ENCODE measurements around the gene NBEA.
"Not testable (repeated sequence)": the region's sequence is repeated elsewhere in the genome, so short reads cannot be mapped to it uniquely, and the experiment has no call there.

The NBEA gene

DNA sequence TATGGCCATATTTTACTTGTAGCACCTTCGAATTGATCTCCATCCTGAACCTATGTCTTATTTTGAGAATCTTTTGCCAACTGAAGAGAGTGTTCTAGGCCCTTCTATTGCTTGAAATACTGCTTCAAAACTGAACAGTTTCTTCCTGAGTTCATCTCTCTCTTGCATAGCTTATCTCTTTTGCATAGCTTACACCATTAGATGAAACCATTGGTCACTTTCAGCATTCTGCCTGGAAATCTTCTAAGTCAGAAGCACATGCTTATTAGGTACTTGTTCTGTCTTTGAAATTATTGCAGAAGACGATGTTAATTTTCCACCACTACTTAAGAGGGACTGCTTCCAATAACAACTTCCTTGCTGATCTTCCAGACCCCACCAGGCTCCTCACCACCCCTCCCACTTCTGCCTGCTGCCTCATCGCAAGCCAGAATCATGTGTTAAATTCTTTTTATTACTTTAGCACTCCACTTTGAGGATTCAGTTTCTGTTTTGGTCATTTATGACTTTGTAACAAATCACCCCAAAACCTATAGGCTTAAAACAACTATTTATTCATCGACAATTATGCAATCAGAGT, 656.8 kb downstream of the NBEA start:
- DNase-seq: no peak

DNA sequence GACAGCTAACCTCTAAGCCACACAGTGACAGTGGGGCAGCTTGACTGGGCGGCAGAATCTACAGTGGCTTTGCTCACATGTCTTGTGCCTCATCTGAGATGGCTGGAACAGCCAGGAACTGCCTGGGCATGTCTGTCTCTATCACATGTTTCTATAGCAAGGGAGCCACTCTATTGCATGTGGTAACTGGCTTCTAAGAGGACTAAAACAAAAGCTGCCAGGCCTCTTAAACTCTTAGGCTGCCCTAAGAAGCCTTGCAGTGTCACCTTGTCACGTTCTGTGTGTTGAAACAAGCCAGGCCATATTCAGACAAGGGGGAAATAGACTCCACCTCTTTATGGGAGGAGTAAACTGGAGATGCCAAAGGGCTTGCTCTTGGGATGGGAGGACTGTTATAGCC, 657.3 kb downstream of the NBEA start:
- DNase-seq: no peak

DNA sequence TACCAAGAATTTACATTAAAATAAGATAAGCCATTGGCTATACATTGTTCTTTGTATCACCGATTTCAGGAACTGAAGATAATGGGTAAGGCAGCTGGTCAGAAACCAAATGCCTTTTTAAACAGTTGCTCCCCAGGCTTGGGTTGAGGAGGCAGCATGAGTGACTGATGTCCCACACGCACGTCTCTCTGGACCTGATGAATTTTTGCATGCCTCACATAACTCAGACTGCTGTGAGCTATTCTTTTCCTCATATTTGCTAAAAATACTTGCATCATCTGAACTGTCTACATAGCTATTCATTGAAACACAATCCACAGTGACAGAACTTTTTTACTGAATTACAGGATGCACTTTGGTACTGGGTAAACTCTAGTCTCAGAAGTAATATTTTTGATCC, 658.1 kb downstream of the NBEA start:
- no peak for DNase-seq

DNA sequence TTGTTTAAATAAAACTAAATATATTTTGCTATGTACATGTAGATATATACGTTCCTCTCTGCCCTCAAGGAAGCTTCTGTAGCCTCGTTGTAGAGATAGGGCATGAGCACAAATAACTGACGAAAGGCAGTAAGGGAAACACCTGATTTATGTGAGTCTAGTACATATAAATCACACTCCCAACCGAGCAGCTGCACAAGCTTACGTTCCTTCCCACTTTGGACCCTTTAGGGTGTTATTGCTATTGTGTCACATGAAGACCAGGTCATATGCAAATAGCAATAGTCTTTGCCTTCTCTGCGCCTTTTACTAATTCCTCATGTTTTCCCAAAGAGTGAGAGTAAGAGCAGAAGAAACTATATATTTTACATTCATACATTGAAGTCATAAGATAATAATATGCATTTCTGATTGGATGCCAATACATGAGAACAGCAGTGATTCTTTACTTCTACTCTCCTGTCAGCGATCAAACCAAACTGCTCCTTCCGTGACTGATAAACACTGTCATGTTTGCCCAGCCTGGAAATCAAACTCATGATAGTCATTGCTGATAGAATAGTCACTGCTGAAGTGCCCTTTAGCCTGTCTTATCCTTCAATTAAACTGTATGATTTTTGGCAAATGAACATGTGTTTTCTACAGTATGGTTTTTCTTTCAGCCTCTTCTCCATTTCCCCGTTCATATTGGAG, 661.7 kb downstream of the NBEA start:
- DNase-seq: no peak

DNA sequence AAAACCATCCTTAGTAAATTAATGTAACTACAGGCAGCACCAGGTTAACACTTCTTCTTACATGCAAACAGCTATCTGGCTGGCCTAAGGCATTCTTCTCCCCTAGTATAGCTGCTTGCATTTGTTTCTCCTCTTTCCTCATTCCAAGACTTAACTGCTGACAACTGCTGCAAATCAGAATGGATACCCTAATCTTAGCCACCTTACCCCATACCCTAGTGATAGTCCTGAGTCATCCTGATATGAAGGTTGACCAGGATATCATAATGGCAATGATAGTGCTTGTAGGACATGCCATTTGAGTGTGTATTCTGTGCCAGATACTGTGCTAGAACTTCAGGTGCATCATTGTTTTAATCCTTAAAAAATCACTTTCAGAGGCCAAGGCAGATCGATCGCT, 672.6 kb downstream of the NBEA start:
- DNase-seq: no peak

DNA sequence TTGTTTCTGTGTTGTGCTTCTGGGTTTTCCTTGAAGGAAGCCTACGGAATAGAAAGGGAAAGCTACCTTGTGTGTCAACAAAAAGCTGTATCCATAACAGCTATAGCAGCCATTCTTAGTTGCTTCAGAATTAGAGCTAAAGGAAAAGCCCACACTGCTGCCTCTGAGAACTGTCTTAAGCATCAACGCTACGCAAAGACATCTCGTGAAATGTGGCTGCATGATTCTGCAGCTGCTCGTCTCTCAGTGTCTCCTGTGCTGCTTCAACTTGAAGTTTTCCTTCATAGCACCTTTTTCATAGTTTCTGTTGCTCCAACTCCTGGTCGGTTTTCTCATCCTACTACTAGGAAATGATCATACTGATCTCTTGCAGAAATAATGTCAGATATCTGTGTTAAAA, 675.4 kb downstream of the NBEA start:
- DNase-seq: no peak

DNA sequence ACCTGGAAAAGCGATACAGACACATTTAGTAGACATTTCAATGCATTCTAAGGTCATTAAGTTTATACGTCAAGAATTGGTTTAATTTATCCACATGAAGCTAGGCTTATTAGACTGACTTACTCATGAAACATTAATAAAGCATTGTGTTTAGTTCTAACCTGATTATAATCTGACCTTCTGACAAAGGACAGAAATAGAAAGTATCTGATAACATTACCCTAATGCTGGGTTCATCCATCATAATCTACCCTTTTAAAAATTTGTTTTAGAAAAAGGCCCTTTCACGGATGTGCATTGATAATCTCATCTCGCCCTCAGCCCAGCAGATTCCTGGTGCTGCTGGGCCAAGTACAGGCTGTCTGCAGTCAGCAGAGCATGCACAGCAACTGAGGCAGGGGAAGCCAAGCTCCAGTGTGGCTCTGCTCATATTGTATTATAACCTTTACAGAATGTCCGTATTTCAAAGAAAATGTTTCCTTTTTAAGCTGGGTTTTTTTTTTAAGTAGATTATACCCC, 676.6 kb downstream of the NBEA start:
- DNase-seq: no peak

DNA sequence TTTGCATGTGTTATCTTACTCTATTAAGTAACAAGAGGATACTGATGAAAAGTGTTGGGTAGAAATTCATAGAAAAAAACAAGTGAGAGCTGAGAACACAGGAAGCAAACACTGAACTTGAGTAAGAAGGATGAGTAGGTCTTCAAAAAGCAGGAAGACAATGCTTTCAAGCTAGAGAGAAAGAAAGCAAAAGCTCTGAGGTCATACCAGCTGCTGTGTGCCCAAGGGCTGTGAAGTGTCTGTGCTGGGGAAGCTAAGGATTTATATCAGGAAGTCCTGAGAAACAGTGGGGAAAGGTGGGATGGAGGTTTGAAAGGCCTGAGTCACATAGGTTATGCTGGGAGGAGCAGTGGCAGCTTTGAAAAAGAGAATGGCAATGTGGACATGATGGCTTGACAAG, 679.9 kb downstream of the NBEA start:
- DNase-seq: no peak

DNA sequence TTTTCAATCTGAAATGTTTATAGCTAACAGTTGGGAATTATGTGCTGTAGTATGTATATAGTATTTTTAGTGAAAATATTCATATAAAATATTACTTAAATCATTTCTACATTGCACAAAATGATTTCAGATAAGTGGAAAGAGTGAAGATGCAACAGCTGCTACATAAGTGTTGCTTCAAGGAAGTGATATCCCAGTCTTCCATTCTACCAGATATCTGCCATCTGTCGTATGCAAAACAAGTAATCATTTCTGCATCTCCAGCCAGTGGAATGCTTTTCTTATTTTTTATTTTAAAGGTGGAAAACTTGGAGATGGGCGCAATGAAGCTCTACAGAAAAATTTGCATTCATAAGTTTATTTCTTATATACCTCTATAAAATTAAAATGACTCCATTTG, 687.0 kb downstream of the NBEA start:
- no peak for DNase-seq

DNA sequence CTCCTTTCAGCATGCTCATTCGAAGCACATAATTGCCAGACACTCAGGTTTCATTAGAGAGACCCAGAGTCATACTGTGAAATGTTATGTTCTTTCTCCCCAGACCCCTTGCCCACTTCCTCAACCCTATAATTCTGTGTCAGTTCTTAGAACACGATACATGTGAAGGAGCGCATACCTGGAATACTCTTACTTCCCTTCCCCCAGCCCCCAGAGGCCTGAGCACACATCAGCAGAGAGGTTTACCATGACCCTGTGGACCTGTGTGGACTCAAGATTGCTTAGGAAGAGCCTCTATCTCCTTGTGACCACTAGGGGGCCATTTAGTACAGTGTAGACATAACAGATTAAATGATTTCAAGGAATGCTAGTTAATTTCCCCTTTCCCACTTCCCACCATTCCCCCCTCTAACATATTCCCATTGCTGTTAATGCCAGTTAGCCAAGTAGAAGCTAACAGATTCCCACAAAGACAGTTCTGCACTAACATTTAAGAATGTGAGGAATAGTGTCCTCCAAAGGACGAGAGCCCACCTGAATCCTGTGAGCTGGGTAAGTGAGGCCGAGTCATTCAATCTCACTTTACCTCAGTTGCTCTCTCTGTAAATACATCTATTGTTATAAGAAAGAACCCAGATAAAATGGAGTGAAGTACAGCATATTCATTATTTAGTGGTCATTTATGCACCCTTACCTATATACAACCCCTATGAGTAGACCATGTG, 688.6 kb downstream of the NBEA start:
- no peak for DNase-seq

DNA sequence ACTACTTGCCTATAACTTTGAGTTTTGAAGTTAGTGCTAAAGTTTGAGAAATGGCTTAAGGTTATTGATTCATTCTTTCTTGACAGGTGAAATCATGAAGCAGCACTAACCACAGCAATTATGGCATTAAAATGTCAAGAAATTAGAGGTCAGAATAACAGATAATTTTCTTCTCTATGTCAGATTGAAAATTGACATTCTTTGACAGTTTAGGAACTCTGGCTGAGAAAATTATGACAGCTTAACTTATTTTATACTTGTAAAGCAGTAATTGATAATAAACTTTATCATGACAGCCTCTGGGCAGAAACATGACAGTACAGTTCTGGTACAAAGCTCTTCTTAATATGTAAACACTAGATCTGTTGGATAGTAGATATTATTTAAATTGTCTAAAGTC, 689.6 kb downstream of the NBEA start:
- no peak for DNase-seq

DNA sequence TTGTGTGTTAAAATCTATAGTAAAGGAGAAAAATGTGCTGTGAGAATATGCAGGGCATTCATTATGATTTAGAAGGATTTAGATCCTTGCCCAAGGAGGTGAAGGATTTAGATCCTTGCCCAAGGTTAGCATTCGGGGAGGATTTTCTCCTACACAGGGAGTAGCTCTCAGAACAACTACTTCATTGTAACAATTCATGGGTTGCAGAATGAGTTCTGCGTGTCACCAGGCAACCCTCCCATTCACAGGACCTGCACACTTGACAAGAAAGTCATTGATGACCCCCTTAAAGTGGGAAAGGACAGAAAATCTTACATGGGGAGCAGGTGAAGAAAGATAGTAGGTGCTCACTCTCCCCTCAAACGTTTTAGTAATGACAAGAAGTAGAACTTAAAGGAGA, 701.6 kb downstream of the NBEA start:
- no peak for DNase-seq

DNA sequence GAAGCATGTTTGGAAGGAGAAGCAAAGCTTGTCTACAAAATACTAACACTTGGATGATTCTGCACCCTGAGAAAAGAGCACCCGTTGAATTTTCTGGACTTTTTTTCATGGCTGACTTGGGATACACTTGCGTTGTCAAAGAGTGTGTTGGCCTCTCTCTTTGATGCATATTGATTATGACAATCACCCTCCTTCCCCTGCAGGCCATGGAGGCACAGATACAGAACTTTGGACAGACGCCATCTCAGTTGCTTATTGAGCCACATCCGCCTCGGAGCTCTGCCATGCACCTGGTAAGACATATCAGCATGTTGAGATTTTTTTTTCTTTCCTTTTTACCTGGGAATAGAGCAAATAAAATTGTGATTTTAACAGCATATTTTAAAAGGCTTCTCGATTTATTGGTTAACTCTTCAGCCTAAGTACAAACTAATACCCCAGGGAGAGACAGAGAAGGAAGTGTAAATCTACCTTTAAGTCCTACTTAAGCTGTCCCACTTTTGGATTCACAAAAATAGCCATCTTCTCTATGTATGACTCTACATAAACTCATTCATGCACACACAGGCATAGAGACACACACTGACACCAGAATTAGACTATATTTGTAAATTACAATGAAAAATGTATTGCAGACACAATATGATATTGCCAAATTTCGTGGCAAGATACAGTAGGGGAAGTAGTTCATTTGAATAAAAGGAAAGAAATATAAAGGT, 704.1 kb downstream of the NBEA start:
- DNase-seq: no peak

DNA sequence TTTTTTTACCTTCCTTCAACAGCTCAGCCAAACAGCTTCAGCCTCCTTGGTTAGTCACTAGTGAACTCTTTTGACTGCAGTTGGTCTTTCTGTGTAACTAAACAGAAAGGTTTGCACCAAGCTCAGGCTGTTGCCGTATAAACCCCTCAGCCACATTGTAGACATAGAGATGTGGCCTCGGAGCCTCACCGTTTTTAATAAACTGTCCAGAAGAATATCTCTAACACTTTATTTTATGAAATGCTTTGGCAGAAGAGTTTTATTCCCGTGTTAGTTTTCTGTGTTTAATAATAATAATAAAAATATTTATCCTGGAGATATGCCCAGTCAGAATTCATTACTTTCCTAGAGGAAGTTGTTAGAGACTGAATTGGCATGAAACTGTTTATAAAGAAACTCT, 706.1 kb downstream of the NBEA start:
- no peak for DNase-seq

DNA sequence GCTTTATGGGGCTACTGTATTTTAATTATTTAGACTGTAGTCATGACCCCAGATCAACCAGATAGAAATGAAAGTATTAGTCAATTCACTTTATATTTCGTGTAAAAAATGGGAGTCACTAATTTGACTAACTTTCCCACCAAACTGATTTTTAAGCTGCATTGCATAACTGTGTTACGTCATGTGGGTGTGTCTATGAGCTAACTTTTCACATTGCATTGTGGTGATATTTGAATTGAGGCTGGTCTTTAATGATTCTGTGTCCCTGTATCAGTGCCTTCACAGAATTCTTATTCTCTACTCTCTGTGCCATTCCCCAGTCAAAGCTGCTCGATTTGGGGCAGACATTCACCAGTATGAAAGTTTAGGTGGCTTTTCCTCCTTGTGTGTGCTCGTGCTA, 707.1 kb downstream of the NBEA start:
- no peak for DNase-seq

DNA sequence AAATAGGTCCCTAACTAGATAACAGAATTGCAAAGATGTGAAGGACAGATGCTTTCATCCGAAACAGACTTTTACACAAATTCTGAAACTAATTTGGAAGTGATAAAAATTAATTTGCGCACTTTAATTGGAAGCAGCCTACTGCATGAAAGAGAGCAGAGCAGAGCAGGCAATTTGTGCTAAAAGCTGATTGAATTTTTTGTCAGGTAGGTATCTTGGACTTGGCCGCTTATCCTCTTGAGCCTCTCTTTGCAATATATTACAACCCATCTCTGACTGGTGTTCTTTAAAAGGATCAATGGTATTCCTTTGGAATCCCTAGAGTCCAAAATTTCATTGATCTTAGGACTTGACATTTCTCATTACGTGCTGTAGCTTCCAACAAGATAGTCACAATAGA, 717.7 kb downstream of the NBEA start:
- DNase-seq: no peak

DNA sequence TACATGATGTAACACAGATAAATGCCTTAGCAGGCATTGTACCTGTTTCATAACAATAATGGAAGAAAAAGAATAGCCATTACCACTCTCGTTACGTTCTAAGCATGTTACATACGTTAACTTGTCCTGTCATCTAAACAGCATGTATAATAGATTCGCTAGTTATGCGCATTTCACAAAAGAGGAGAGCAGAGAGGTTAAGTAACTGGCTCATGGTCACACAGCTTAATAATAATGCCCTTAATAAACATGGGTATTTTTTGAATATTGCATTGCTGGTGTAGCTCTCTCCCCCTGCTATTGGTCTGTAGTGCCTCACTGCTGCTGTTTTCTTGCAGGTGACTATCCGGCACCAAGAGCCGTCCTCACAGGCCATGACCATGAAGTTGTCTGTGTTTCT, 722.7 kb downstream of the NBEA start:
- DNase-seq: no peak

DNA sequence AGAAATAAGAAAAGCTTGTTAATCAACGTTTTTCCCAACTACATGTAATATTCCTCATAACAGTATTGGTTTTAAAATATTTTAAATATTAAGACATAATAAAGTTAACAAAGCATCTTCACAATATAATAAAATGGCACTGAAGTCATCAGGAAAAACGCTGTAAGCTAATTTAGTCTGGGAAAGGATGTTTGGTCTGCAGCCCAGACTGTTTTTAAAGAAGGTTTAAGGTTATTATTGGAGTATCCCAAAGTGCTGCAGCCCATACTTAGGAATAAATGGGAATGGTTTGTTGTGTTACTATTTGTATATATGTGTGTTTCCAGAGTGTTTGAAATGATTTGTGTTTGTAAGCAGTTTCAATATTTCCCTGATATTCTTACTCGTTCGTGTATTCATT, 727.3 kb downstream of the NBEA start:
- DNase-seq: no peak

DNA sequence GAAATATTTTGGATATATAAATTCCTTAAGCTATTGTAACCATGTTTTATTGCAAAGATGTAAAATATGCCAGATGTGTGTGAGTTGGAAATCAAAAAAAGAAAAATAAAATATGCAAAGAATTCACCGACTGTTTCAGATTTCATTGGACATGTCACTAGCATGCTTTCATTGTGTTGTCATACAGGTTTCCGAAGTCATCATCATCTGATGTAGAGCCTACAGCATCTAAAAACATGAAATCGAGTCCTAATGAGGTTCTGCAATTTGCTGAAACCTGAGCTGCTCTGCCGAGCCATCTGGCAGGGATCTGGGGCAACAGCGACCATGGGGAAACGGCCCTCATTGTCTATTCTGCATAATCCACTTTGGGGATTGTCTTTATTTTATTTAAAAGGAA, 730.5 kb downstream of the NBEA start:
- no peak for DNase-seq

DNA sequence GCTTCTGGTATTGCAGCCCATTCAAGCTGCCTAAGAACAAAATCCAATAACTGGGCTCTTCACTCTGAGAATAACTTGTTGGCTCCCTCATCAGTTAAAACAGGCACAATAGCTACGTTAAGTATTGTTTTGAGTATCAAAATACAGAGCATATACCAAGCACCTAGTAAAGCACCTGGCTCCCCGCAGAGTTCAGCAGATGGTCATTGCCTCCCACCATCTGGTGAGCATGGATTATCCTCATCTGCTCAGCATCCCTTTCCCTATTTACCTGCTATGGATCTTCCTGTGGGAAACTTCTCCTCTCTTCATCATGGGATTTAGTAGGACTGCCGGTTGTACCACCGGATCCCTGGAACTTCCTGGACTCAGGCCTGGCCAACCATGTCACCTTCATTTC, 733.6 kb downstream of the NBEA start:
- no peak for DNase-seq

DNA sequence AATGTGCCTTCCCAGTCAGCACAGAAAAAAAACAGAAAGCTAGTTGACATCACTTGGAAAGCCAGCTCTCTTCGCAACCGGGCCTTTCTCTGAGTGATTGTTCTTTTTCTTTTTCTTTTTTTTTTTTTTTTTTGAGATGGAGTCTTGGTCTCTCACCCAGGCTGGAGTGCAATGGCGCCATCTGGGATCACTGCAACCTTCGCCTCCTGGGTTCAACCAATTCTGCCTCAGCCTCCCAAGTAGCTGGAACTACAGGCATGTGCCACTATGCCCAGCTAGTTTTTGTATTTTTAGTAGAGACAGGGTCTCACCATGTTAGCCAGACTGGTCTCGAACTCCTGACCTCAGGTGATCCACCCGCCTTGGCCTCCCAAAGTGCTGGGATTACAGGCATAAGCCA, 735.8 kb downstream of the NBEA start:
- DNase-seq: not testable (repeated sequence)

DNA sequence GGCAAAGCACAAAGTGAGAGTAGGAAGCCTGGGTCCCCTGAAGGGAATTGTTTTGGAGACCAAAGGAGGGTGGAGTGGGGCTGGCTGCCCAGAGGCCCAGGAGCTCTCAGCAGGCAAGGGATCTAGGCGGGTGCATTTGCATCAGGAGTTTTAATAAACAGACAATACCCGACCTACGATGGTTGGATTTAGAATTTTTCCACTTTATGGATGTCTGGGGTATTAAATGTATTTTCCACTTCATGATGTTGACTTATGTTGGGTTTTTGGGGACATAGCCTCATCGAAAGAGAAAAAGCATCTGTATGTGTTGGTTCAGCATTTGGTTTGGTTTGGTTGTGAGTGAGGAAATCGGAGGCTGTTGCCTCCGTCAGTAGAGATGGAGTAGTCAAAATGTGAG, 739.6 kb downstream of the NBEA start:
- no peak for DNase-seq

DNA sequence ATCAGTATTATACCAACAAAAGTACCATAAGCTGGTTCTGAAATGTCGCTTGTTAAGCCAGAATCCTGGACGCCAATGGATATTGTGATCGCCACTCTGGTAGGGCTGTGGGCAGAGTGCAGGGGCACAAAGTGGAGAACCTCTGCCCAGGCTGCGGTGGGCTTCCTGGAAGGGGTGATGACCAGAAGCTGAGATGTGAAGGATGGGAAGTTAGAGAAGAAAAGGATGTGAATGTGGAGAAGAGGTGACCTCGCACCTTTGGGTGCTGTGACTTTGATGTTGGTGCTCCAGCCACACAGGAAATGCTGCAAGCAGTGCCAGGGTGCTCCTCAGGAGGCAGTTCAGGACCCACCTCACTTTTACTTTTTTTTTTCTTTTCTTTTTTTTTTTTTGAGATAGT, 742.4 kb downstream of the NBEA start:
- no peak for DNase-seq

DNA sequence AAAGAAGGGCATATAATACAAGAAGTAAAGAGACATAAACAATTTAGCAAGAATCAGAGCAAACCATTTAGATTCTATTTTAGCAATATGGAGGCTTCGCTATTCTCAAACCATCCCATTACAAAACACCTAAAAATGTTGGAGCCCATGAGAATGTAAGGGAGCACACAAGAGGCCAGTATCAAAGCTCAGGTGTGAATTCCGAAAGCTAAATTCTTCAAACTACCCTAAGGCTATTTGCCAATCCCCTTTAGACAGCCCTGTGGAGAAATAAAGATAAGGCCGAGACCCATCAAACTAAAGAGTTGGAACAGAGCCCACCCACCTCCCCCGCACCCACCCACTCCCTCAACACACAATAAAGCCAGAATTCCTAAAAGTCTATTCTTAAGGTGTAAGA, 745.3 kb downstream of the NBEA start:
- no peak for DNase-seq

Measured in CD4-positive, alpha-beta T cell treated with Interleukin-21 for 1 hour (primary cell).